Measurements from ENCODE around the gene DCUN1D2.

- TF ChIP-seq USF2 (IDR thresholded peaks at IDR 0.05; ENCODE audit: borderline replicate concordance, low read depth, low read length) (no peak), RELA (IDR thresholded peaks at IDR 0.05; ENCODE audit: borderline replicate concordance, partially characterized antibody) (no peak), TAF1 (IDR thresholded peaks at IDR 0.05; ENCODE audit: borderline replicate concordance, low read depth, low read length) (no peak), MYC (IDR thresholded peaks at IDR 0.05; ENCODE audit: insufficient read depth, insufficient read length, insufficient replicate concordance, low read length, severe bottlenecking) (no peak), NBN (IDR thresholded peaks at IDR 0.05) (no peak)
- TF ChIP-seq, protein P1, sequence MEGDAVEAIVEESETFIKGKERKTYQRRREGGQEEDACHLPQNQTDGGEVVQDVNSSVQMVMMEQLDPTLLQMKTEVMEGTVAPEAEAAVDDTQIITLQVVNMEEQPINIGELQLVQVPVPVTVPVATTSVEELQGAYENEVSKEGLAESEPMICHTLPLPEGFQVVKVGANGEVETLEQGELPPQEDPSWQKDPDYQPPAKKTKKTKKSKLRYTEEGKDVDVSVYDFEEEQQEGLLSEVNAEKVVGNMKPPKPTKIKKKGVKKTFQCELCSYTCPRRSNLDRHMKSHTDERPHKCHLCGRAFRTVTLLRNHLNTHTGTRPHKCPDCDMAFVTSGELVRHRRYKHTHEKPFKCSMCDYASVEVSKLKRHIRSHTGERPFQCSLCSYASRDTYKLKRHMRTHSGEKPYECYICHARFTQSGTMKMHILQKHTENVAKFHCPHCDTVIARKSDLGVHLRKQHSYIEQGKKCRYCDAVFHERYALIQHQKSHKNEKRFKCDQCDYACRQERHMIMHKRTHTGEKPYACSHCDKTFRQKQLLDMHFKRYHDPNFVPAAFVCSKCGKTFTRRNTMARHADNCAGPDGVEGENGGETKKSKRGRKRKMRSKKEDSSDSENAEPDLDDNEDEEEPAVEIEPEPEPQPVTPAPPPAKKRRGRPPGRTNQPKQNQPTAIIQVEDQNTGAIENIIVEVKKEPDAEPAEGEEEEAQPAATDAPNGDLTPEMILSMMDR (IDR thresholded peaks at IDR 0.05 in 2 of 3, conservative IDR thresholded peaks at IDR 0.05 in 1 of 3; ENCODE audit: control insufficient read depth in 2 of 3, extremely low read depth in 1 of 3, insufficient read depth in 1 of 3, low read depth in 3 of 3, low read length in 3 of 3): no peak
- TF ChIP-seq, protein P2, sequence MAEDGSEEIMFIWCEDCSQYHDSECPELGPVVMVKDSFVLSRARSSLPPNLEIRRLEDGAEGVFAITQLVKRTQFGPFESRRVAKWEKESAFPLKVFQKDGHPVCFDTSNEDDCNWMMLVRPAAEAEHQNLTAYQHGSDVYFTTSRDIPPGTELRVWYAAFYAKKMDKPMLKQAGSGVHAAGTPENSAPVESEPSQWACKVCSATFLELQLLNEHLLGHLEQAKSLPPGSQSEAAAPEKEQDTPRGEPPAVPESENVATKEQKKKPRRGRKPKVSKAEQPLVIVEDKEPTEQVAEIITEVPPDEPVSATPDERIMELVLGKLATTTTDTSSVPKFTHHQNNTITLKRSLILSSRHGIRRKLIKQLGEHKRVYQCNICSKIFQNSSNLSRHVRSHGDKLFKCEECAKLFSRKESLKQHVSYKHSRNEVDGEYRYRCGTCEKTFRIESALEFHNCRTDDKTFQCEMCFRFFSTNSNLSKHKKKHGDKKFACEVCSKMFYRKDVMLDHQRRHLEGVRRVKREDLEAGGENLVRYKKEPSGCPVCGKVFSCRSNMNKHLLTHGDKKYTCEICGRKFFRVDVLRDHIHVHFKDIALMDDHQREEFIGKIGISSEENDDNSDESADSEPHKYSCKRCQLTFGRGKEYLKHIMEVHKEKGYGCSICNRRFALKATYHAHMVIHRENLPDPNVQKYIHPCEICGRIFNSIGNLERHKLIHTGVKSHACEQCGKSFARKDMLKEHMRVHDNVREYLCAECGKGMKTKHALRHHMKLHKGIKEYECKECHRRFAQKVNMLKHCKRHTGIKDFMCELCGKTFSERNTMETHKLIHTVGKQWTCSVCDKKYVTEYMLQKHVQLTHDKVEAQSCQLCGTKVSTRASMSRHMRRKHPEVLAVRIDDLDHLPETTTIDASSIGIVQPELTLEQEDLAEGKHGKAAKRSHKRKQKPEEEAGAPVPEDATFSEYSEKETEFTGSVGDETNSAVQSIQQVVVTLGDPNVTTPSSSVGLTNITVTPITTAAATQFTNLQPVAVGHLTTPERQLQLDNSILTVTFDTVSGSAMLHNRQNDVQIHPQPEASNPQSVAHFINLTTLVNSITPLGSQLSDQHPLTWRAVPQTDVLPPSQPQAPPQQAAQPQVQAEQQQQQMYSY (CRISPR knock-in tag; IDR thresholded peaks at IDR 0.05): no peak
Observed at GRCh38 chr13:113442354-113442984, 48.0 kb downstream of the DCUN1D2 start.
